ENCODE results near the gene GPC6.
A peak's percentile ranks its signal among the peaks of the same experiment; 100 is the strongest.
"Not testable (repeated sequence)": the region's sequence is repeated elsewhere in the genome, so short reads cannot be mapped to it uniquely, and the experiment has no call there.

The GPC6 gene

GRCh38 chr13:94343243-94343585 lies 1116.6 kb downstream of the GPC6 start:
- no peak for DNase-seq (ENCODE audit: low spot score)

- DNase-seq (ENCODE audit: low spot score): not testable (repeated sequence)
Observed at GRCh38 chr13:94343687-94344086, 1117.1 kb downstream of the GPC6 start.

- DNase-seq (ENCODE audit: low spot score): no peak
Observed at GRCh38 chr13:94344126-94344818, 1117.7 kb downstream of the GPC6 start.

- DNase-seq (ENCODE audit: low spot score): peak; percentile 43
Observed at GRCh38 chr13:94345374-94346195, 1119.0 kb downstream of the GPC6 start.

- DNase-seq (ENCODE audit: low spot score): no peak
Observed at GRCh38 chr13:94346261-94347019, 1119.8 kb downstream of the GPC6 start.

- DNase-seq (ENCODE audit: low spot score): peak; percentile 91
Observed at GRCh38 chr13:94351292-94351990, 1124.8 kb downstream of the GPC6 start.

GRCh38 chr13:94352057-94352456 lies 1125.5 kb downstream of the GPC6 start:
- DNase-seq (ENCODE audit: low spot score): no peak

- no peak for DNase-seq (ENCODE audit: low spot score)
Observed at GRCh38 chr13:94353167-94353710, 1126.6 kb downstream of the GPC6 start.

- no peak for DNase-seq (ENCODE audit: low spot score)
Observed at GRCh38 chr13:94359875-94360274, 1133.3 kb downstream of the GPC6 start.

- peak; percentile 85 for DNase-seq (ENCODE audit: low spot score)
Observed at GRCh38 chr13:94362411-94362909, 1135.9 kb downstream of the GPC6 start.

GRCh38 chr13:94366677-94367076 lies 1140.1 kb downstream of the GPC6 start:
- DNase-seq (ENCODE audit: low spot score): no peak

GRCh38 chr13:94369972-94370436 lies 1143.4 kb downstream of the GPC6 start:
- no peak for DNase-seq (ENCODE audit: low spot score)

GRCh38 chr13:94371855-94372254 lies 1145.2 kb downstream of the GPC6 start:
- no peak for DNase-seq (ENCODE audit: low spot score)

GRCh38 chr13:94382517-94382916 lies 1155.9 kb downstream of the GPC6 start:
- no peak for DNase-seq (ENCODE audit: low spot score)

- no peak for DNase-seq (ENCODE audit: low spot score)
Observed at GRCh38 chr13:94382960-94383359, 1156.4 kb downstream of the GPC6 start.

- no peak for DNase-seq (ENCODE audit: low spot score)
Observed at GRCh38 chr13:94384231-94384905, 1157.8 kb downstream of the GPC6 start.

- no peak for DNase-seq (ENCODE audit: low spot score)
Observed at GRCh38 chr13:94387047-94387446, 1160.4 kb downstream of the GPC6 start.

- peak; percentile 20 for DNase-seq (ENCODE audit: low spot score)
Observed at GRCh38 chr13:94389604-94390351, 1163.2 kb downstream of the GPC6 start.

- no peak for DNase-seq (ENCODE audit: low spot score)
Observed at GRCh38 chr13:94390881-94391280, 1164.3 kb downstream of the GPC6 start.

- DNase-seq (ENCODE audit: low spot score): no peak
Observed at GRCh38 chr13:94394723-94395122, 1168.1 kb downstream of the GPC6 start.

All from SK-N-DZ (cell line).